NCI-H446 treated with DMSO at 0.1 percent for 48 hours (cell line): ENCODE results near the gene SLC2A9.
"Not testable (repeated sequence)": the region's sequence is repeated elsewhere in the genome, so short reads cannot be mapped to it uniquely, and the experiment has no call there.

Experiments used
- DNase-seq: peaks from one replicate; lab custom pipeline; 2025; lab: John Stamatoyannopoulos, UW

Gene SLC2A9

DNA sequence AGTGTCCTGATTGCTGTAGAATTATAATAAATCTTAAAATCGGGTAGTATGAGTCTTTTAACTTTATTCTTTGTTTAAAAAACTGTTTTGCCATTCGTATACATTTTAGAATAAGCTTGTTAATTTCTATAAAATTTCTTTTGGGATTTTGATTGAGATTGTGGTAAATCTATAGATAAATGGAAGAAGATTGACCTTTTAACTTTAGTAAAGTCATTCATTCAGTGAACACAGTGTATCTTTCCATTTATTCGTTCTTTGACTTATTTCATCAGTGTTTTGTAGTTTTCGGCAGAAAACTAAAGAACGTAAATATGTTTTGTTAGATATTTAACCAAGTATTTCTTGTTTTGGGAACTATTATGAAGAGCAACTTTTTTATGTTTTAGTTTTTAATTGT lies 201.0 kb downstream of the SLC2A9 start:
- no peak for DNase-seq

DNA sequence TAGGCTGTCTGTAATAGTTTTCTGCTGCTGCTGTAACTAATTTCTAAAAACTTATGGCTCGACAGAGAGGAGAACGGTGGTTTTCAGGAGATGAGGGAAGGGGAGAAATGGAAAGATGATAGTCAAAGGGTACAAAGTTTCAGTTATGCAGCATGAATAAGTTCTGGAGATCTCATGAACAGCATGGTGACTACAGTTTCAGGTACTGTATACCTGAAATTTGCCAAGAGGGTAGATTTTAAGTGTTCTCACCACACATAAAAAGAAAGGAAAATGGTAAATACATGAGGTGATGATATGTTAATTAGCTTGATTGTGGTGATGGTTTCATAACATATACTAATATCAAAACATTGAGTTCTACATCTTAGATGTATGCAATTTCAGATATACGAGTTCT lies 205.0 kb downstream of the SLC2A9 start:
- DNase-seq, result no peak

GRCh38 chr4:9812501-9813340 lies 208.6 kb downstream of the SLC2A9 start:
- no peak for DNase-seq

DNA sequence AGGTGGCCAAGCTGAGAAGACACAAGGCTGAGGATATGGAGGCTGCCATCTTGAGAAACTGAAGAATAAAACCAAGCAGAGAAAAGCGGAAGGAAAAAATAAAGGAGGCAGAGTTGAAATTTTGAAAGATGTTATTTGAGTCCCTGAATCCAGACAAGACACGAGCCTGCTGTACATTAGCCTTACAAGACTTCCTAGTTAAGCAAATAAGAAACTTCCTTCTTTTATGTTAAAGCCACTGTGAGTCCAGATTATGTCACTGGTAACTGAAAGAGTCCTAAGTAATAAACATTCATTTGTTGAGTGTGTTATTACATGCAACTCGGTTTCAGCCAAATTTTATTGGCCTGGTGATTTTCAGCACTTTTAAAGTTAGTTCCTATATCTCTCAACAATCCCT lies 209.5 kb downstream of the SLC2A9 start:
- no peak for DNase-seq

DNA sequence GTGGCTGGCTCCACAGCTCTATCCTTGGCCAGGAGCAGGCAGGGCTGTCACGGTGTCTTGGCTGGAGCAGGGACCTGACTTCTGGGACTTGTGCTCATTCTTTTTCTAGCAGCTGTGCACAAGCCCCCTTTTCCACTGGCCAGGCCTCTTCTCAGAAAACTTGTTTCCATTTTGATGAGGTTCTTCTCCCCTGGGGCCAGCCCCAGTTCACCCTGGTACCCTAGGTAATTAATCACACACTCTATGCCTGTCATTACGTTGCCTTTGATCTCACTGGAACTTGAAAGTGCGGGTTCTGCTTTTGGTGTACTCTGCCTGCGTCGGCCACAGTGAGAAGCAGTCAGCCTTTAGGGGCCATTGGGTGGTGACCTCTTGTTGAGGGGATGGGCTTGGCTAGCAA lies 213.2 kb downstream of the SLC2A9 start:
- no peak for DNase-seq

DNA sequence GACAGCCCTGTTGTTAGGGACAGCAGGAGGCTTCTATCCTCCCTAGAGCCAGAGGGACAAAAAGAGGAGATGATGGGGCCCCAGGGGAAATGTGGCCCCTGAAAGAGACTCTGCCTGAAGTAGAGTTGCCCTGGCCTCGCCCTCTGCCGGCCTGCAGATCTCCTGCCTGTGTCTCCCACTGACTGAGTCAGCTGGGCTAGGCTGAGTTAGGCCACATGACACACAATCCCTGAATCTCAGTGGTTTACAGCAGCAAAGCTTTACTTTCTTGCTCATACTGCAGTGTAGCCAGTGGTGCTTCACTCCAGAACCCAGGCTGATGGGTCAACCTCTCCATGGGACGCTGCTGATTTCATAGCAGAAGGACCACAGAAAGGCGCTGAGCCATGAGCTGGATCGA lies 216.4 kb downstream of the SLC2A9 start:
- DNase-seq, result no peak

DNA sequence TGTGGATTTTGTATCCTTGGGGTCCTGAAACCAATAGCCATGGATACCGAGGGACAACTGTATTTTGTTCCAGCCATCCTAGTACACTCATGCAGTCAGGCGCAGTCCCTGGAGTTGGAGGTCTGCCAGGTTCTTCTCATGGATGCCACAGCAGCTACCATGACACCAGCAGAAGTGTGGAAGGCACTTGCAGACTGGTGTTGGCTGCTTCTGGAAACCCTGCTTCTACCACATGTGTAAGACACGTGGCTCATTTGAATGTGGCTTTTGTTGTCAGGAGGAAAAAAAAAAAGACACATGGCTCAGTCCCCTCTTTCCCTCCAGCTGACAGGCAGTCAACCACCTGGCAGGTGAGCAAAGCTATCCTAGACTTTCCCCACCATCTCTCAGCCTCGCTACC lies 220.4 kb downstream of the SLC2A9 start:
- no peak for DNase-seq

GRCh38 chr4:9796641-9797040 lies 224.7 kb downstream of the SLC2A9 start:
- not testable (repeated sequence) for DNase-seq

GRCh38 chr4:9792381-9792780 lies 228.9 kb downstream of the SLC2A9 start:
- no peak for DNase-seq

- not testable (repeated sequence) for DNase-seq
Observed at GRCh38 chr4:9785891-9786290, 235.4 kb downstream of the SLC2A9 start.

DNA sequence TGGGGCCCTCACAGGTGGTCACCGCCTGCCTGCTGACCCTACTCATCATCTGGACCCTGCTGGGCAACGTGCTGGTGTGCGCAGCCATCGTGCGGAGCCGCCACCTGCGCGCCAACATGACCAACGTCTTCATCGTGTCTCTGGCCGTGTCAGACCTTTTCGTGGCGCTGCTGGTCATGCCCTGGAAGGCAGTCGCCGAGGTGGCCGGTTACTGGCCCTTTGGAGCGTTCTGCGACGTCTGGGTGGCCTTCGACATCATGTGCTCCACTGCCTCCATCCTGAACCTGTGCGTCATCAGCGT lies 239.2 kb downstream of the SLC2A9 start:
- no peak for DNase-seq

DNA sequence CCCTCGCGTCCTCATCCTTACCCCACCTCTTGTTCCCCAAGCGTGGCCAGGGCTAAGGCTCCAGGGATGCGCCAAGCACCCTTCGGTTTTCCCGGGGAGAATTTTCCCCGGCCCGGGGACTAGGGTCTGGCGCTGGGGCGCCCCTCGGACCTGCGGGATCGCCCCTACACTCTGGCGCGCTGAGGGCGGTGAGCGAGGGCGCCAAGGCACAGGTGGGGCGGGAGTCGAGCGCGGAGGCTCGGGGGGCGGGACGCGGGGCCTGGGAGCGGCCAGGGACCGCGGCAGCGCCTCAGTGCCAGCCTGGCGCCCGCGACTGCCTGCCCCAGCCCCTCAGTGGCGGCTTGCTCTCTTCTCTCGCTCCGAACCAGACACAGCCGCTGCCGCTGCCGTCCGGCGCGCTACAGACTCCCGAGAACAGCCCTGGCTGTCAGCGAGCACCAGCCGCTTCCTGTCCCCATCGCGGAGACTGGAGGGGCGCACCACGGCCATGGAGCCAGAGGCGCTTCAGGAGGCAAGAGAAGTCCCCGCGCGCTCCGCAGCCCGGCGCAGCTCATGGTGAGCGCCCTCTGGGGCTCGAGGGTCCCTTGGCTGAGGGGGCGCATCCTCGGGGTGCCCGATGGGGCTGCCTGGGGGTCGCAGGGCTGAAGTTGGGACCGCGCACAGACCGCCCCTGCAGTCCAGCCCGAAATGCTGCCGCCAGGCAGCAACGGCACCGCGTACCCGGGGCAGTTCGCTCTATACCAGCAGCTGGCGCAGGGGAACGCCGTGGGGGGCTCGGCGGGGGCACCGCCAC lies 239.8 kb downstream of the SLC2A9 start, which contains the start of gene DRD5:
Gene DRD5 (plus strand): TSS at position 292 of the 793 bp plus-strand sequence. CDS start 396 bp downstream, at position 688.
- DNase-seq, result no peak
